Measurements from ENCODE around the gene TXLNB. TPM values are rescaled to one million over a fixed set of nuclear protein-coding genes. Genes with fewer than 3 reads are reported as not detected.
A peak's percentile ranks its signal among the peaks of the same experiment; 100 is the strongest.
"Not testable (repeated sequence)": the region's sequence is repeated elsewhere in the genome, so short reads cannot be mapped to it uniquely, and the experiment has no call there.

TXLNB gene
- total RNA-seq, 1 donor from 2014 or later = 0.49 TPM

DNA sequence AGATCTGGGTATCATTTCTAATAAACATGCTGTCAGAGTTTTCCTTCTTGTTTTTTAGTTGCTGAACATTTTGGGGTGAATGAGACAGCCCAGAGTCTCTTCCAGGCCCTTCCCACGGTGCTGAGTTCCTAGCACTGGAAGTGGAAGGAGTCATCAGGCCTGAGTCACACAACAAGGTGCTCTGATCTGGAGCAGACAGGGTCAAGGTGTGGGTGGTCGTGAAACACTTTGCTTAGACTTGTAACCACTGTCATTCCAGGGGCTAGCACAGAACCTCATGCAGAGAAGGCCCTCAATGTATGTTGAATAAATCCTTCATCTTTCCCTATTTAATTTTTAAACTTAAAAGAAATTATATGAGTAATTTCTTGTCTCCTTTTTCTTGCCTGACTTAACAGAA is 60.6 kb downstream of the TXLNB start:
- no peak for TF ChIP-seq POLR2AphosphoS5 (IDR thresholded peaks at IDR 0.05; ENCODE audit: insufficient read depth in 1 of 2, low read depth in 1 of 2)
- TF ChIP-seq, protein P1, sequence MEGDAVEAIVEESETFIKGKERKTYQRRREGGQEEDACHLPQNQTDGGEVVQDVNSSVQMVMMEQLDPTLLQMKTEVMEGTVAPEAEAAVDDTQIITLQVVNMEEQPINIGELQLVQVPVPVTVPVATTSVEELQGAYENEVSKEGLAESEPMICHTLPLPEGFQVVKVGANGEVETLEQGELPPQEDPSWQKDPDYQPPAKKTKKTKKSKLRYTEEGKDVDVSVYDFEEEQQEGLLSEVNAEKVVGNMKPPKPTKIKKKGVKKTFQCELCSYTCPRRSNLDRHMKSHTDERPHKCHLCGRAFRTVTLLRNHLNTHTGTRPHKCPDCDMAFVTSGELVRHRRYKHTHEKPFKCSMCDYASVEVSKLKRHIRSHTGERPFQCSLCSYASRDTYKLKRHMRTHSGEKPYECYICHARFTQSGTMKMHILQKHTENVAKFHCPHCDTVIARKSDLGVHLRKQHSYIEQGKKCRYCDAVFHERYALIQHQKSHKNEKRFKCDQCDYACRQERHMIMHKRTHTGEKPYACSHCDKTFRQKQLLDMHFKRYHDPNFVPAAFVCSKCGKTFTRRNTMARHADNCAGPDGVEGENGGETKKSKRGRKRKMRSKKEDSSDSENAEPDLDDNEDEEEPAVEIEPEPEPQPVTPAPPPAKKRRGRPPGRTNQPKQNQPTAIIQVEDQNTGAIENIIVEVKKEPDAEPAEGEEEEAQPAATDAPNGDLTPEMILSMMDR (IDR thresholded peaks at IDR 0.05) = no peak
- Histone ChIP-seq H3K36me3 (no peaks in the 10 kb centered on the region), H3K27ac (no peak overlapping the region), H3K27me3 (no peaks in the 10 kb centered on the region), H3K9me3 (no peaks in the 10 kb centered on the region), H3K4me3 (no peak overlapping the region), H3K4me1 (no peaks in the 10 kb centered on the region)
- DNase-seq (ENCODE audit: extremely low spot score in 2 of 2) = no peak
- intact Hi-C loops (cut with DNase I) = no loop called here

DNA sequence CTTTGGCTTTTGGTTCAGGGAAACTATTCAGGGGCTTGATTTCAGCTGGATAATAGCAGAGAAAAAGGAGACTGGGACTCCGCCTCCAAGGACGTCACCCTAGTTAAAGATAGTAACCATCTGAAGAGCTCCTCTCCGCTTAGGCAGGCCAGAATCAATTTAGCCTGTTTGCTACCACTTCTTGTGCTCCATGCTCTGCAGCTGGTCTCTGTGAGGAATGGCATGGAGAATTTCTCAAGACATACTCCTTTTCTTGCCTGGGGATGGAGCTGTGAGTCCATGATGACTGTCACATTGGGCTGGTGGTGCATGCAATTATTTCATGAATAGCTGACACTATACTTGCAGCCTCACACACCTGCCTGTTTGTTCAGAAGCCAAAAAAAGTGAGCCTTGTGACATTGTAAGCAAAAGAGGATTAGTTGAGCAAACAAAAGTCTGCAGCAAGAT is 61.4 kb downstream of the TXLNB start:
- H3K4me3 ChIP-seq = no peak overlapping the region
- intact Hi-C loops (cut with DNase I) = no loop called here
- no peaks in the 10 kb centered on the region for H3K4me1 ChIP-seq
- H3K9me3 ChIP-seq = no peaks in the 10 kb centered on the region
- H3K36me3 ChIP-seq = no peaks in the 10 kb centered on the region
- no peak for TF ChIP-seq POLR2AphosphoS5 (IDR thresholded peaks at IDR 0.05; ENCODE audit: insufficient read depth in 1 of 2, low read depth in 1 of 2)
- TF ChIP-seq, protein P1 (IDR thresholded peaks at IDR 0.05) = no peak
- no peak for TF ChIP-seq POLR2A (IDR thresholded peaks at IDR 0.05)
- no peak for DNase-seq (ENCODE audit: extremely low spot score in 2 of 2)
- H3K27ac ChIP-seq = no peak overlapping the region
- no peaks in the 10 kb centered on the region for H3K27me3 ChIP-seq

DNA sequence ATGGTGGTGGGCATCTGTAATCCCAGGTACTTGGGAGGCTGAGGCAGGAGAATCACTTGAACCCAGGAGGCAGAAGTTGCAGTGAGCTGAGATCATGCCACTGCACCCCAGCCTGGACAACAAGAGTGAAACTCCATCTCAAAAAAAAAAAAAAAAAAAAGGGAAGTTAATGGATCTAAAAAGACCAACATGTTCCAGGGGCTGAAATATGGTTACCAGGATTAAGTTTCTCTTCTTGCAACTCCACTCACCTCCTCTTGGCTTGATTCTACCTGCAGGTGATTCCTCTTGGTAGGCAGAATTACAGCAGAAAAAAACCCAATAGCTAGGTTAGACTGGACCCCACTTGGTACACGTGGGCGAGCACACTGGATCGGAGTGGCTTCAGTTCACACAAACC is 63.4 kb downstream of the TXLNB start:
- H3K27me3 ChIP-seq; intact Hi-C loops (cut with DNase I); H3K27ac ChIP-seq; H3K36me3 ChIP-seq; H3K4me1 ChIP-seq; H3K9me3 ChIP-seq; H3K4me3 ChIP-seq; DNase-seq (ENCODE audit: extremely low spot score in 2 of 2): not testable (repeated sequence)

DNA sequence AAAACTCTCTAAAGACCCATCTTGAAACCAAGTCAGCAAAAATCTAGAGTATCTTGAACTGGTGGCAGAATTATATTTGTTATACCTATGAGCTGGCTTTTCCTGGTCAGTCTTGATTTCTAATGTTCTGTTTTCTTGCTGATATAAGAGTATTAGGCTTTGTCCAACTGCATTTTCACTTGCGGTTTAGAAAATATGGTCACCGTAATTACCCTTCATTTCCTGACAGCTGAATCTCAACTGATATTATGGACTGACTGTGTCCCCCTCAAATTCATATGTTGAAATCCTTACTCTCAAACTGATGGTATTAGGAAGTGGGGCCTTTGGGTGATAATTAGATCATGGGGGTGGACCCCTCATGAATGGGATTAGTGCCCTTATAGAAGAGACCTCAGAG is 72.1 kb downstream of the TXLNB start:
- Histone ChIP-seq H3K27ac (no peak overlapping the region), H3K4me3 (no peak overlapping the region), H3K4me1 (no peaks in the 10 kb centered on the region), H3K36me3 (no peaks in the 10 kb centered on the region), H3K27me3 (no peaks in the 10 kb centered on the region), H3K9me3 (no peaks in the 10 kb centered on the region)
- TF ChIP-seq POLR2A (IDR thresholded peaks at IDR 0.05) (no peak), POLR2AphosphoS5 (IDR thresholded peaks at IDR 0.05; ENCODE audit: insufficient read depth in 1 of 2, low read depth in 1 of 2) (no peak)
- TF ChIP-seq, protein P1 (IDR thresholded peaks at IDR 0.05) = no peak
- intact Hi-C loops (cut with DNase I) = loop anchor here (5.0 kb wide), 1 partner anchor 148 kb away; no protein-coding TSS in a partner anchor
- no peak for DNase-seq (ENCODE audit: extremely low spot score in 2 of 2)

DNA sequence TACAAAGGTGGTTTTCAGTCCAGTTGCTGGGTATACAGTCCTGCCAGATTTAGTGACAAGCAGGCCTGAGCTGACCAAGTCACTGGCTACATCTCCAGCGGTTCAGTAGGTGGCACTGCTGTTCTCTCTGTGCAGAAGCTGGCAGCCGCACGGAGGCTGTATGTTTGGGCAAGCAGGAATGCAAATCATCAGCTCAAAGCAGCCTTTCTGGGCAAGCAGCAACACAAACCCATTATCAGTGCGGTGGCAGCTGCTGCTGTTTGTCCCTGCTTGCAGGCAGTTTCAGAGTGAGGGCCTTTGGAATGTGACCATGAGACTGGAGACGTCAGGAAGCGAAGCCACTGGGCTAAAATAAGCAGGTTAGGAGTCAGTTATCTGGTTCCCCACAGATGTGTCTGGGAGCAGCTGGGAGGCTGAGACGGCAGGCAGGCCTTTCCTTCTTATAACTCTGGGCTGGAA is 72.5 kb downstream of the TXLNB start:
- intact Hi-C loops (cut with DNase I) = loop anchor here (5.0 kb wide), 1 partner anchor 148 kb away; no protein-coding TSS in a partner anchor
- H3K4me1 ChIP-seq = no peaks in the 10 kb centered on the region
- H3K36me3 ChIP-seq = no peaks in the 10 kb centered on the region
- H3K27me3 ChIP-seq = no peaks in the 10 kb centered on the region
- no peaks in the 10 kb centered on the region for H3K9me3 ChIP-seq
- no peak overlapping the region for H3K4me3 ChIP-seq
- no peak overlapping the region for H3K27ac ChIP-seq
- peak in 1 of 2 donors; percentile 90 for DNase-seq (ENCODE audit: extremely low spot score in 2 of 2)
- TF ChIP-seq, protein P1 (IDR thresholded peaks at IDR 0.05) = peak in 2 of 3 experiments; percentile 50 to 73
- TF ChIP-seq POLR2AphosphoS5 (IDR thresholded peaks at IDR 0.05; ENCODE audit: insufficient read depth in 1 of 2, low read depth in 1 of 2) (peak in 1 of 2 donors; percentile 31), POLR2A (IDR thresholded peaks at IDR 0.05) (no peak)

DNA sequence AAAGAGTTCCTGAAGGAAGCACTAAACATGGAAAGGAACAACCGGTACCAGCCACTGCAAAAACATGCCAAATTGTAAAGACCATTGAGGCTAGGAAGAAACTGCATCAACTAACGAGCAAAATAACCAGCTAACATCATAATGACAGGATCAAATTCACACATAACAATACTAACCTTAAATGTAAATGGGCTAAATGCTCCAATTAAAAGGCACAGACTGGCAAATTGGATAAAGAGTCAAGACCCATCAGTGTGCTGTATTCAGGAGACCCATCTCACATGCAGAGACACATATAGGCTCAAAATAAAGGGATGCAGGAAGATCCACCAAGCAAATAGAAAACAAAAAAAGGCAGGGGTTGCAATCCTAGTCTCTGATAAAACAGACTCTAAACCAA is 79.3 kb downstream of the TXLNB start:
- H3K4me1 ChIP-seq; H3K27ac ChIP-seq; H3K4me3 ChIP-seq; H3K9me3 ChIP-seq; H3K36me3 ChIP-seq; H3K27me3 ChIP-seq; intact Hi-C loops (cut with DNase I); DNase-seq (ENCODE audit: extremely low spot score in 2 of 2): not testable (repeated sequence)

DNA sequence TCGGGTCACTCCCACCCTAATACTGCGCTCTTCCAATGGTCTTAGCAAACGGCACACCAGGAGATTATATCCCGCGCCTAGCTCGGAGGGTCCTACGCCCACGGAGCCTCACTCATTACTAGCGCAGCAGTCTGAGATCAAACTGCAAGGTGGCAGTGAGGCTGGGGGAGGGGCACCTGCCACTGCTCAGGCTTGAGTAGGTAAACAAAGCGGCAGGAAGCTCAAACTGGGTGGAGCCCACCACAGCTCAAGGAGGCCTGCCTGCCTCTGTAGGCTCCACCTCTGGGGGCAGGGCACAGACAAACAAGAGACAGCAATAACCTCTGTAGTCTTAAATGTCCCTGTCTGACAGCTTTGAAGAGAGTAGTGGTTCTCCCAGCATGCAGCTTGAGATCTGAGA is 81.0 kb downstream of the TXLNB start:
- H3K4me1 ChIP-seq; H3K27ac ChIP-seq; DNase-seq (ENCODE audit: extremely low spot score in 2 of 2); H3K9me3 ChIP-seq; intact Hi-C loops (cut with DNase I); H3K36me3 ChIP-seq; H3K27me3 ChIP-seq; H3K4me3 ChIP-seq: not testable (repeated sequence)
